HK-2 (cell line): Measurements from ENCODE around the gene KIFC1.

Source experiments
- DNase-seq: peaks from one replicate; pipeline ENCODE4 v3.0.0-alpha.2; 2018; ENCODE audit not compliant: unreplicated experiment

The KIFC1 gene

GRCh38 chr6:33410711-33411631 is 19.3 kb downstream of the KIFC1 start, which contains the start of gene PHF1:
Gene PHF1, plus strand, starts transcription at chr6:33411014. Its CDS starts 1,250 bp downstream, at chr6:33412264.
- no peak for DNase-seq

DNA sequence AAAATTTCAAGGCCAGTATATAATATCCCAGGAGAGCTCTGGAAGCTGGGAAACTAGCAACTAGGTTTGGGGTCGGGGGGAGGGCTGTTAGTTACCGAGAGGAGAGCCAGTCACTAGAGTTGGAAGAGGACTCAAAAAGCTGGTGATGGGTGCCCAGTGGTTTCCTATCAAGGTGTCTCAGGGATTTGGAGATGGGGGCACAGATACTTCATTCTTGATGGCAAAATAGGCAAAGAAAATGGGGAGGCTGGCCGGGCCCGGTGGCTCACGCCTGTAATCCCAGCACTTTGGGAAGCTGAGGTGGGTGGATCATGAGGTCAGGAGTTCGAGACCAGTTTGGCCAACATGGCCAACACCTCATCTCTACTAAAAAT is 20.0 kb downstream of the KIFC1 start:
- DNase-seq = no peak

DNA sequence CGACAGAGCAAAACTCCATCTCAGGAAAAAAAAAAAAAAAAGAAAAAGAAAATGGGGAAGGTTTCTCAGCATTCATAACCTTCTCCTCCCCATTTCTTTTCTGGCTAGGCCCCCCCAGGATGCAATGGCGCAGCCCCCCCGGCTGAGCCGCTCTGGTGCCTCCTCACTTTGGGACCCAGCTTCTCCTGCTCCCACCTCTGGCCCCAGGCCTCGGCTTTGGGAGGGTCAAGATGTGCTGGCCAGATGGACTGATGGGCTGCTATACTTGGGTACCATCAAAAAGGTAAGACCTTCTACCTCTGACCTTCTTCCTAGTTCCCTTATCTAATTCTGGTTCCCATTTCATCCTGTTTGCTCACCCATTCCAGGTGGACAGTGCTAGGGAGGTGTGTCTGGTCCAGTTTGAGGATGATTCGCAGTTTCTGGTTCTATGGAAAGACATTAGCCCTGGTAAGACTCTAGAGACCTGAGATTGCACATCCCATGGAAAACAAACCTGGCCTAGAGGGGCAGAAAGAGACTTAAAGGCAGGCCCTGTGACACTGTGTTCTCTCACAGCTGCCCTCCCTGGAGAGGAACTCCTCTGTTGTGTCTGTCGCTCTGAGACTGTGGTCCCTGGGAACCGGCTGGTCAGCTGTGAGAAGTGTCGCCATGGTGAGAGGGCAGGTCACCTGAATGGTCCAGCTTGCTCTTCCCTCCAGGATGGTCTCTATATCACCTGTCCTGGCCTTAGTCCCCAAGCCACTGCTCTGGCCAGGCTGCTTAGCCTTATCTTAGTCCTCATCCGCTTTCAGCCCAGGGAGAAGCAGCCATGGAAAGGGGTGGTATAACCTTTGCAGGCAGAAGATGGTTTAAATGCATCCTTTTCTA is 20.8 kb downstream of the KIFC1 start:
- DNase-seq = no peak

GRCh38 chr6:33413241-33414120 is 21.9 kb downstream of the KIFC1 start:
- no peak for DNase-seq

DNA sequence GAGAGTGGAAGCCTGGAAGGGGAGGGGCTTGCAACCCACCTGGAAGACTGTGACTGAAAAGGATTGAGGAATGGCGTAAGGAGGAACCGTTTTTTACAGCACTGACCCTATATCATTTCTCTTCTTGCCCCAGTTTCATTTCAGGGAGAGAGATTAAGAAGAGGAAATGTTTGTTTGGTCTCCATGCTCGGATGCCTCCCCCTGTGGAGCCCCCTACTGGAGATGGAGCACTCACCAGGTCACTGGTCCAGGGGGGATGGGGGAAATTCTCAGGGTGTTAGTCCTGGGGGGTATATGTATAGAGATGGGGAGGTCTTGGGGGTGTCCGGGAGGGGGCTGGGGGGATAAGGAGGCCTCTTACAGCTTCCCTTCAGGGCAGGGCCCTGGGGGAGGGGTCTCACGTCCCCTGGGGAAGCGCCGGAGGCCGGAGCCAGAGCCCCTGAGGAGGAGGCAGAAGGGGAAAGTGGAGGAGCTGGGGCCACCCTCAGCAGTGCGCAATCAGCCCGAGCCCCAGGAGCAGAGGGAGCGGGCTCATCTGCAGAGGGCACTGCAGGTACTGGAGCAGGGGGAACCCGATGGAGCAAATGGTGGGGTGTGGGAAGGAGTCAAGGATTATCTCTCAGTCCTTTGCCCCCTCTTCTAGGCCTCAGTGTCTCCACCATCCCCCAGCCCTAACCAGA is 23.1 kb downstream of the KIFC1 start:
- no peak for DNase-seq

- DNase-seq = no peak
Measured at GRCh38 chr6:33415831-33416230, 24.2 kb downstream of the KIFC1 start.

DNA sequence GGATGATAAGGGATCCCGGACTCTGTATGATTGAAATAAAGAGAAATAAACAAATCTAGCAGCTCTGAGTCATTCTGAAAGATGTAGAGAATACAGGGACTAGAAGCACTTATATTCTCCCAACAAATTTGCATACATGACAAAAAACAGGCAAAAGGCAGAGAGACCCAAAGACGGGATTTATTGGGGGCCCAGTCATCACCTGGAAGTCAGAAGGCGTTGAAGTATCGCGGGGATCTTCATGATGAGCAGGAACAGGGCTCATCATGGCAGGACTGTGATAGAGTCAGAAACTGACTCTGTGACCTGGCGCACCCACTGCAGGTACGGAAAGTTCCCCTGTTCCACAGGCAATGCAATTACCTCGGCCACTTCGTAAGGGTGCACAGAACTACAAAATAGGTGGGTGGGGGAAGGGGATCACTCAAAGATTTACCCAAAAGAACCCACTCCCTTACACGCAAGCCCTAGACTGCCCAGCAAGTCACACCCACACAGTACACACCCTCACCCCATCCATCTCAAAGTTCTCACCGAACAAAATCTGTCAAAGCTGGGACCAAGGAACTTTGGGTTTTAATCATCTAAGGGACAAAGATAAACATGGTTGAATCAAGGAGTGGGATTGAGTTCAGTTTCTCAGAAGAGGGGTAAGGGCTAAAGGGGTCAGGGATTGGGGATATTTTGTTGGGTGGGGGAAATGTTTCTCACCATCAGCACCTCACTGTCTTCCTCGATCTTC is 24.9 kb downstream of the KIFC1 start:
- no peak for DNase-seq

GRCh38 chr6:33417128-33417902 is 25.7 kb downstream of the KIFC1 start:
- DNase-seq = peak; percentile 60

GRCh38 chr6:33417903-33418689 is 26.5 kb downstream of the KIFC1 start, which contains the start of gene CUTA:
Gene CUTA, minus strand, starts transcription at chr6:33418107. Its CDS starts 107 bp downstream, at chr6:33418000.
- DNase-seq = peak; percentile 99

DNA sequence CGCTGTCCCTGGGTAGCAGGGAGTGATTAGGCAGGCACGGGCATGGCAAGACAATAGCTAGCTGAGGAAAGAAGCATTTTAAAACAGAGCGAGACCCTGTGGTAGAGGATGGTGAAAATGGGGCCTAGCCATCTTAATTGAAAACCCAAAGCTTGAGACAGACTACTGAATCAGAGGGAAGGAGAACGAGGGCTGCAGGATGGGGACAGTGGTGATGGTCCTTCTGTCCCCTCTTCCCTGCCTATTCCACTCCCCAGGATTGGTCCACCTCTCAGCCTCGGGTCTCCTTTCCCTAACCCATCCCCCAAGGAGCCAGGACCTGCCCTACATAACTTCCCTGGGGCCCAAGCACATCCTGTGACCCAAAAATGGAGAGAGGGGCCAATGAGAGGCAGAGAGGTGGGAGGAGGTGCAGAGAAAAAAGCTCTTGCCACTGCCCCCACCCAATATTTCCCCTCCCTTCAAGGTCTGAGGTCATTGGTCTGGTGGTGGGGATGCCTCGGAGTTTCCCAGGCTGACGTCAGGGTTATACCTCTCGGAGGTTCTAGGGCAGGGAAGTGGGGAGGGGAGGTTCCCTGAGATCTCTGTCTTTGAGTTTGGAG is 27.2 kb downstream of the KIFC1 start:
- DNase-seq = no peak

DNA sequence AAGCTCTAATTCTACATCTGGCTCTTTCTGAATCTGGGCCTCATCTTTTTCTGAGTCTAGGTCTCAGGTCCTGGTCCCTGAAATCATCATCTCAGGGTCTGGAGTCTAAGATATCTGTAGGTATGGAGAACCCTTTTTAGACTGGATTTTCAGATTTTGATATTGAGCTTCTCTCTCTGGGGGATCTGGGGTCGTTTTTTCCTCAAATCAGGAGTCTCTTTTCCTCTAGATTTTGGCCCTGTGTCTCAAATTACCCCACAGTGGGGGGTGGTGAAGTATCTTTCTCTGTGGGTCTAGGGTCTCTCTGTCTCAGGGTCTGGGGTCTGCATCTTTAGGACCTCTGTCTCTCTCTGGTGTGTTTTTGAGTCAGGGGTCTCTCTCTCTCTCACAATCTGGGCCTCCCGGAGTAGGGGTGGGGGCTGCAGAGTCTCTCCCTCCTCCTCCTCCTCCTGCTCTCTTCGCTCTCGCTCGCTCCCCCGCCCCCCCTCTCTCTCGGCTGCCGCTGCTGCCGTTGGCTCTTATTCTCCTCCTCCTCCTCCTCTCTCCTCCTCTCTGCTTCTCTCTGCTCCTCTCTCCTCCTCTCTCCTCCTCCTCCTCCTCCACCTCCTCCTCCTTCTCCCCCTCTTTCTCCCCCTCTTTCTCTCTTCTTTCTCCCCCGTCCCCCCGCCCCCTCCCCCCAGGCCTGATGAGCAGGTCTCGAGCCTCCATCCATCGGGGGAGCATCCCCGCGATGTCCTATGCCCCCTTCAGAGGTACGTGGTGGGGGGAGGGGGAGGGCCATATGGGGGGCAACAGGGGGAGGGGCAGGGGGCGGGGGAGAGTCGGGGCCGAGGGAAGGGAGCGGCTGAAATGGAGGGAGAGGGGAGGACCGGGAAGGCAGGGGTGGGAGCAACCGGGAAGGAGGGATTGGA is 28.2 kb downstream of the KIFC1 start, which contains the start of gene SYNGAP1:
TSS of gene SYNGAP1 (plus strand) at position 486 of the 911 bp plus-strand sequence. CDS start at position 686, 200 bp downstream.
- DNase-seq = no peak

DNA sequence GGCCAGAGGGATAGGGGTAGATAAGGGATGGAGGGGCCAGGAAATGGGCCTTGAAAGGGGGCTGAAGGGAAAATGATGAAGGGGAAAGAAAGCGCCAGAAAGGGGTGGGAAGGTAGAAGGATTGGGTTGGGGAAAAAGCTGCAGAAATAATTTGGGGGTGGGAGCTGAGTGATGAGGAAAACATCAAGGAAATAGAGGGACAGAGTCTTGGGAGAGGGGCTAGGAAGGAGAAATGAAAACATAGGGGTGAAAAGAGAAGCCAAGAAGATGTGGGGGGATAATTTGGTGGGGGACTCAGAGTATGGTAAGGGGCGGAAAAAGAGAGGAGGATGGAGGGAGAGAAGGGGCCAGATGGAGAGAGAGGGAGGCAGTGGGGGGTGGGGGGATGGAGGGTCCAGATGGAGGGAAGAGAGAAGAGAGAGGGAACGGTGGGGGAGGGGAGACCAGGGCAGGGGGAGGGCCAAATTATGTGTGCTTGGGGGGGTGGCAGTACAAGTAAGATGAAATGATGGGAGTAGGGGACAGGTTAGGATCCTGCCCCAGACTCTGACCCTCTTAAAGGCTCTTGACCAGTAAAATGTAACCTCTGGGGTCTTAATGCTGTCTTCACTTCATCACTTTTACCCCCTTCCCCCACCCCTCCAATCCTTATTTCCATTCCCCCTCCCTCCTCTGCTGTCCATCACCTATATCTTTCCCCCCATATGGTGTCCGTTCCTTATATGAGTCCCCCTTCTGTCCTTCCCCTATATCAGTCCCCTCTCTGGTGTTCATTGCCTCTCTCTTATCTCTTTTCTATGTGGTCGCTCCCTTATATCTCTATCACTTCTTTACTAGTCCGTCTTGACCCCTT is 29.1 kb downstream of the KIFC1 start:
- DNase-seq = no peak

- no peak for DNase-seq
Measured at GRCh38 chr6:33421344-33421643, 29.7 kb downstream of the KIFC1 start.

DNA sequence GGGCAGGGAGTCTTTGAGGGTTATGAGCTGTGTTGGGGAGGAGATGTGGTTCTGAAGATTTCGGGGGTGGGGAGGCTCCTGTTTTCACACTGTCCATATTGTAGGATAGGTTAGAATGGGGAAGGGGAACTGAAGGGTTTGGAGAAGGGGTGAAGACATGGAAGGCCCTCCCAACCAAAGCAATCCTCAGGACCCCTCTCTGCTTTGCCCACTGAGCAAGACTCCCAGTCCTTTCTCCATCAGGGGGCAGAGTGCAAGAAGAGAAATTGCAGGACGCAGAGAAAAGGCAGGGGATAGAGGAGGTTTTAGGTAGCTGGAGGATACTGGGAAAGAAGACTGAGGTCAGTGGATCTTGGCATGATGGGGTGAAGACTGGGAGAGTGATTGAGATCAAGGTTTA is 32.2 kb downstream of the KIFC1 start:
- no peak for DNase-seq

DNA sequence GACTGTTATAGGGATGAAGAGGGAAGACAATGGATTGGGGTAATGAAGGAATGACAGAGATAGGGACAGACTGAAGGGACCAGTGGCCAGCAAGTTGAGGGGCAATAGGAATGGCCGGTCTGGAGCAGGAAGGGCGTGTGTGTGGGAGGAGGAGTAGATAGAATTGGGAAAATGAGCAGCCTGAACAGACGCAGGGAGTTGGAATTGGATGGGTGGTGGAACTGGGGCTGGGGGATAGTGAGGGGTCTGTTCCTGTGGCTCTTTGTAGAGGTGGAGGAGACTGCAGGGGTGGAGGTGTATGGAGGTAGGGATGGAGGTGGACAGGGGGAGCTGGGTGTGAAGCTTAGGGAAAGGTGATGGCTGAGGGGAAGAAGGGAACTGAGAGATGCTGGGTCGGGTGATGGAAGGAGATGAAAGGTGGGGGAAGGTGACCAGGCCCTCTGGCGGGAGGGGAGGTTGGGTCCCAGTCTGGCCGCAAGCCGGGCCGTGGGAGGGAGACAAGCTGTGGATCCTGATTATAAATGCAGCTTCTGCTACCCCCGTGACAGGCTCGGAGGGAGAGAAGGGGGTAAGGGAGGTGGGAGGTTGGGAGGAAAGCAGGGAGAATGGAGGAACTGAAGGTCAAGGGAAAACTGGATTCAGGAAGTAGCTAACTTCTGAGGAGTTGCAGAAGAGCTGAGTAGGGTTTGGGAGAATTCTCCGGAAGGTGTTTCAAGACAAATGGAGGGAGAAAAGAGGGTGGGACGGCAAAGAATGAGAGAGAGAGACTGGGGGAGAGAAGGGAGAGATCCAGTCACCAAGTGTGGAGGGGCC is 33.4 kb downstream of the KIFC1 start:
- no peak for DNase-seq
